B cell (primary cell): ENCODE measurements around the gene RIN3.

ENCODE experiments used
- EZH2 ChIP-seq: IDR thresholded peaks from 2 replicates; pipeline ENCODE4 v1.6.1; 2012; ENCODE audit warnings: borderline replicate concordance, low read depth, mild to moderate bottlenecking, moderate library complexity, low read length; ENCODE audit not compliant: insufficient read depth, poor library complexity, severe bottlenecking
- TF ChIP-seq, protein P1 (sequence below): fragments of 200-600 bp; IDR thresholded peaks from one replicate; pipeline ENCODE4 v1.8.0; 2022; ENCODE audit warnings: antibody characterized with exemption, mild to moderate bottlenecking

GRCh38 chr14:92619671-92620456, 106.3 kb downstream of the RIN3 start:
- TF ChIP-seq, protein P1, sequence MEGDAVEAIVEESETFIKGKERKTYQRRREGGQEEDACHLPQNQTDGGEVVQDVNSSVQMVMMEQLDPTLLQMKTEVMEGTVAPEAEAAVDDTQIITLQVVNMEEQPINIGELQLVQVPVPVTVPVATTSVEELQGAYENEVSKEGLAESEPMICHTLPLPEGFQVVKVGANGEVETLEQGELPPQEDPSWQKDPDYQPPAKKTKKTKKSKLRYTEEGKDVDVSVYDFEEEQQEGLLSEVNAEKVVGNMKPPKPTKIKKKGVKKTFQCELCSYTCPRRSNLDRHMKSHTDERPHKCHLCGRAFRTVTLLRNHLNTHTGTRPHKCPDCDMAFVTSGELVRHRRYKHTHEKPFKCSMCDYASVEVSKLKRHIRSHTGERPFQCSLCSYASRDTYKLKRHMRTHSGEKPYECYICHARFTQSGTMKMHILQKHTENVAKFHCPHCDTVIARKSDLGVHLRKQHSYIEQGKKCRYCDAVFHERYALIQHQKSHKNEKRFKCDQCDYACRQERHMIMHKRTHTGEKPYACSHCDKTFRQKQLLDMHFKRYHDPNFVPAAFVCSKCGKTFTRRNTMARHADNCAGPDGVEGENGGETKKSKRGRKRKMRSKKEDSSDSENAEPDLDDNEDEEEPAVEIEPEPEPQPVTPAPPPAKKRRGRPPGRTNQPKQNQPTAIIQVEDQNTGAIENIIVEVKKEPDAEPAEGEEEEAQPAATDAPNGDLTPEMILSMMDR = no peak
- TF ChIP-seq EZH2 = no peak
